GM18507 (cell line): ENCODE results near the gene CPSF3.
"Not testable (repeated sequence)": the region's sequence is repeated elsewhere in the genome, so short reads cannot be mapped to it uniquely, and the experiment has no call there.

Experiments used
- DNase-seq: peaks from one replicate; pipeline ENCODE4 v3.0.0; 2011; ENCODE audit warnings: low read depth; ENCODE audit not compliant: insufficient read length; ENCODE audit errors: extremely low spot score
- FAIRE-seq: peaks from 2 replicates; lab custom pipeline; 2011; peaks lifted over from hg19 to GRCh38; lab: Jason Lieb, UNC

Gene CPSF3

GRCh38 chr2:9490789-9491188 lies 67.3 kb downstream of the CPSF3 start:
- DNase-seq, result no peak
- no peak for FAIRE-seq

- no peak for FAIRE-seq
- no peak for DNase-seq
Measured at GRCh38 chr2:9492927-9493326, 69.5 kb downstream of the CPSF3 start.

DNA sequence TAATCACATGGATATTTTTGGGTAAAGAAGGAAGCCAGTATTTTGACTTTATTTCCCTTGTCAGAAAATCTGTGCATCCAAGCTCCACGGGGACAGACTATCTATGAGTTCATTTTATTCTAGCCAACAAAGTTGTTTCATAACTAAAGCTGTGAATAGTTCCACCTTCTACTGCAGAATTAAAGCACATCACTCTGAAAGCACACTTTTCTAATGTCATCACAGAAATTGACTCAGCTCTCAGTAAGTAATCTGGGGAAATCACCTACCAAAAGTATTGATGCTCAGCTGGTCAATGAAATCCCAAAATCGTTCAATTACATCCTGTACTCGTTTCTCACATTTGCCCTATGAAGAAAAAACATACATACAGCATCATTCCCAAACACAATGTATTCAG lies 70.0 kb downstream of the CPSF3 start:
- FAIRE-seq (no peak), DNase-seq (no peak)

GRCh38 chr2:9494081-9494480 lies 70.6 kb downstream of the CPSF3 start:
- no peak for FAIRE-seq
- DNase-seq, result no peak

DNA sequence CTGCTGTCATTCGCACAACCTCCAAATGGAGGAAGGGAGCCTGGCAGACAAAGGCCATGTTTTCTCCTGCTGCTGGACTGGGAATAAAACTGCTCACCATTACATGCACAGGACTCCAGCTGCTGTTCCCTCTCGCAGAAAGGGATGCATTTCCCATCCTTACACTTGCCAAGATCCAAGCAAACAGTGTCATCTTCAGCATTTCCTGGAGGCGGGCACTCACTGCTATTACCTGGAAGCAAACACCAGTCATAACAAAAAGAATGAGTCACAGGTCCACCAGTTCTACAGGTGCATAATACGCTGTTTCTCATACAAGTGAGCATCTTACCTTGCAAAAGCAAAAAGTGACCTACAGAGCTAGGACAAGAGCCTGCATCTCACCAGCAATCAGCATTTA lies 73.6 kb downstream of the CPSF3 start:
- no peak for FAIRE-seq
- DNase-seq, result no peak

DNA sequence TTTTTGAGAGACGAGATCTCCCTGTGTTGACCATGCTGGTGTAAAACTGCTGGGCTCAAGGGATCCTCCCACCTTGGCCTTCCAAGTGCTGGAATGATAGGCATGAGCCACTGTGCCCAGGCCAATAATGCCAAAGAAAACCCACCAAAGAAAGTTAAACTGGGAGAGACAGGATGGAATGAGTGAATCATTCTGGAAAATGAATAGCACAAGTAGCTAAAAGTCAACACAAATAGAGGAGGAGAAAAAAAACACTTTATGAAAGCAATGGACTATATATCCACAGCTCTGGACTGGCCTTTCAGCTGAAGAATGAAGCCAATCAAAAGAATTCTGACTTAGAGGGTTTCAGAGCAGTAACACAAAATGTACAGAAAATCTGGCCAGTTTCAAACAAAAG lies 74.8 kb downstream of the CPSF3 start:
- DNase-seq (no peak), FAIRE-seq (no peak)

- FAIRE-seq, result no peak
- DNase-seq, result no peak
Measured at GRCh38 chr2:9508931-9509330, 85.5 kb downstream of the CPSF3 start.

DNA sequence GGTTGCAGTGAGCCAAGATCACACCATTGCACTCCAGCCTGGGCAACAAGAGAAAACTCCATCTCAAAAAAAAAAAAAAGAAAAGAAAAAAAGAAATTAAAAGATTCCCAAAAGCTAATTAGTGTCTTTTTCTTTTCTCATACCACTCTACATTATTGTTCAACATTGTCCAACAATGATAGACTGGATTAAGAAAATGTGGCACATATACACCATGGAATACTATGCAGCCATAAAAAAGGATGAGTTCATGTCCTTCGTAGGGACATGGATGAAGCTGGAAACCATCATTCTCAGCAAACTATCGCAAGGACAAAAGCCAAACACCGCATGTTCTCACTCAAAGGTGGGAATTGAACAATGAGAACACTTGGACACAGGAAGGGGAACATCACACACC lies 90.5 kb downstream of the CPSF3 start:
- not testable (repeated sequence) for FAIRE-seq, DNase-seq

GRCh38 chr2:9517118-9517782 lies 93.8 kb downstream of the CPSF3 start:
- FAIRE-seq (no peak), DNase-seq (no peak)

GRCh38 chr2:9518163-9518562 lies 94.7 kb downstream of the CPSF3 start:
- FAIRE-seq (no peak), DNase-seq (no peak)

- FAIRE-seq (no peak), DNase-seq (no peak)
Measured at GRCh38 chr2:9518780-9519179, 95.3 kb downstream of the CPSF3 start.

DNA sequence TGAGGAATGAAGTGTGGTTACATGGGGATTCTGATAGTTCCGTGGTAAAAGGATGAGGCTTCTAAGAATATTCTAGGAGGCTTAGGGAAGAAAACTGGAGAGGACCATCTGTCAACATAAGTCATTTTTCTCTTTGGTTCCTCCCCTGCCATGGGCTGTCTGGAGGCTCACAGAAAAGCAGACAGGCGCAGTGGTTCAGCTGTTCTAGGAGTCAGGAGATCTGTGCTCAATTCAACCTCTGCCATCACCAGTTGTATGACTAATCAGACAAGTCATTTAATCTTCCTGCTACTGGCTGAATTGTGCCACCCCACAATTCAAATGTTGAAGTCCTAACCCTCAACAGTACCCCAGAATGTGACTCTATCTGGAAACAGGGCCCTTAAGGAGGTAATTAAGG lies 95.8 kb downstream of the CPSF3 start:
- DNase-seq (no peak), FAIRE-seq (no peak)
